ENCODE data around the gene PIP5K1B. TPM values are rescaled to one million over a fixed set of nuclear protein-coding genes. Genes with fewer than 3 reads are reported as not detected.

Gene PIP5K1B
- total RNA-seq, 4 donors from 2014 or later: 0.63 to 1.6 (median 0.98) TPM

DNA sequence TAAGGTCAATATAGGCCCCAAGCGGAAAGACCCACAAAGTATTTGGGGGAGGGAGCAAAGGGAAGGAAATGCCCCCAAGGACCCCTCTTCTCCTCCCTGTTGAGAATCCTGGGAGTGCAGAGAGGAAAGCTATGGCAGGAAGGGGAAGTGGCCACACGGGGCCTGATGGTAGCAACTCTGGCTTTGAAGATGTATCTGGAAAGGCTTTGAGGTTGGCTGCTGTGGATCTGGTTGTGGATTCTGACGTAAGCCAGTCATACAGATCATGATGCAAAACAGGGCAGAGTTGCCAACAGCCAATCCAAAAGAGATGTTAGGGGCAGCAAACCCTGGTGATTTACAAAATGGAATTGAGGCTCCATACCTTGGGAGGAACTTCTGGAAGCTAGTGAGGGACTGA is 200.1 kb downstream of the PIP5K1B start:
- DNase-seq: no peak
- no peak overlapping the region for H3K4me3 ChIP-seq (replicated peaks in 1 of 3)
- no peaks in the 10 kb centered on the region for H3K9me3 ChIP-seq
- no peaks in the 10 kb centered on the region for H3K36me3 ChIP-seq
- intact Hi-C loops (cut with DNase I): no loop called here
- H3K27ac ChIP-seq: no peak overlapping the region
- TF ChIP-seq CTCF (IDR thresholded peaks at IDR 0.05): no peak
- TF ChIP-seq POLR2A (IDR thresholded peaks at IDR 0.05): no peak
- no peaks in the 10 kb centered on the region for H3K27me3 ChIP-seq
- H3K4me1 ChIP-seq: no peaks in the 10 kb centered on the region
- 60 to 79% methylated on average over 3 of the region's 3 CpGs for WGBS, 2 donors

GRCh38 chr9:68907910-68908309 is 202.9 kb downstream of the PIP5K1B start:
- intact Hi-C loops (cut with DNase I): no loop called here
- Histone ChIP-seq H3K4me1 (peaks cover 0 to 1% of the 10 kb centered on the region in 2 donors), H3K27ac (no peak overlapping the region), H3K36me3 (no peaks in the 10 kb centered on the region), H3K27me3 (no peaks in the 10 kb centered on the region), H3K4me3 (replicated peaks in 1 of 3) (no peak overlapping the region), H3K9me3 (no peaks in the 10 kb centered on the region)
- WGBS, 2 donors: 91 to 93% methylated on average over 2 of the region's 2 CpGs
- no peak for DNase-seq
- no peak for TF ChIP-seq POLR2A (IDR thresholded peaks at IDR 0.05)
- TF ChIP-seq CTCF (IDR thresholded peaks at IDR 0.05): no peak

DNA sequence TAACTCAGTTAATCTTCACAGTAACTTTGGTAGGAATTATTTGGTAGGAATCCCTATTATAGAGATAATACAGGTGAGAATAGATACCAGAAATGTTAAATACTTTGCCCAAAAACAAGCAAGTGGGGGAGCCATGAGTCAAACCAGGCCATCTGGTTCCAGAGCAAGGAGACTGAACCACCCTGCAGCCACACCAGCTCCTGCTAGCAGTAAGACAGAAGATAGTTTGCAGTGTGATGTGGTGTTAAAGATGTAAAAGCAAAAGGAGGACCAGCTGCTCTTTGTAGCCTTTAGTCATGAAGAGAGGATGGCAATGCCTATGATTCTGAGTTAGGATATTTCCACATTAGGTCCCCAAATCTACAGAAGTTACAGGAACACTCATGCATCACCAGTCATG is 207.5 kb downstream of the PIP5K1B start:
- no peak for DNase-seq
- Histone ChIP-seq H3K27me3 (no peaks in the 10 kb centered on the region), H3K9me3 (no peaks in the 10 kb centered on the region), H3K4me1 (peaks cover 4 to 7% of the 10 kb centered on the region in 2 donors), H3K36me3 (no peaks in the 10 kb centered on the region), H3K27ac (no peak overlapping the region), H3K4me3 (replicated peaks in 1 of 3) (no peak overlapping the region)
- intact Hi-C loops (cut with DNase I): no loop called here
- TF ChIP-seq CTCF (IDR thresholded peaks at IDR 0.05): no peak
- TF ChIP-seq POLR2A (IDR thresholded peaks at IDR 0.05): no peak

GRCh38 chr9:68913054-68913453 is 208.0 kb downstream of the PIP5K1B start:
- Histone ChIP-seq H3K4me3 (replicated peaks in 1 of 3) (no peak overlapping the region), H3K4me1 (peaks cover 4 to 7% of the 10 kb centered on the region in 2 donors), H3K9me3 (no peaks in the 10 kb centered on the region), H3K27ac (no peak overlapping the region), H3K36me3 (no peaks in the 10 kb centered on the region), H3K27me3 (no peaks in the 10 kb centered on the region)
- intact Hi-C loops (cut with DNase I): no loop called here
- DNase-seq: no peak
- TF ChIP-seq POLR2A (IDR thresholded peaks at IDR 0.05) (no peak), CTCF (IDR thresholded peaks at IDR 0.05) (no peak)
- WGBS, 2 donors: 0% methylated on average over 1 of the region's 1 CpG

GRCh38 chr9:68914751-68915150 is 209.7 kb downstream of the PIP5K1B start:
- H3K36me3 ChIP-seq: no peaks in the 10 kb centered on the region
- H3K9me3 ChIP-seq: no peaks in the 10 kb centered on the region
- no peak overlapping the region for H3K4me3 ChIP-seq (replicated peaks in 1 of 3)
- WGBS, 2 donors: 90% methylated on average over 2 of the region's 2 CpGs
- no peak for DNase-seq
- H3K27ac ChIP-seq: no peak overlapping the region
- H3K4me1 ChIP-seq: peaks cover 4 to 7% of the 10 kb centered on the region in 2 donors
- H3K27me3 ChIP-seq: no peaks in the 10 kb centered on the region
- intact Hi-C loops (cut with DNase I): no loop called here
- TF ChIP-seq POLR2A (IDR thresholded peaks at IDR 0.05) (no peak), CTCF (IDR thresholded peaks at IDR 0.05) (no peak)
